ENCODE results near the gene SMYD3. TPM values are rescaled to one million over a fixed set of nuclear protein-coding genes. Genes with fewer than 3 reads are reported as not detected.

Gene SMYD3
- total and polyA plus RNA-seq, 9 of the 15 experiments (the other 6 are each of a cell fraction or from before 2014, with no cell fraction given), result 128 to 440 (median 197) TPM

GRCh38 chr1:246113555-246114095 lies 393.5 kb downstream of the SMYD3 start (continued):
- TF ChIP-seq GMEB1 (CRISPR knock-in tag; IDR thresholded peaks at IDR 0.05) (no peak), MCM2 (IDR thresholded peaks at IDR 0.05; ENCODE audit: low read depth) (no peak), CXXC5 (CRISPR knock-in tag; IDR thresholded peaks at IDR 0.05) (peak; percentile 51), RBM39 (optimal IDR thresholded peaks at IDR 0.05; ENCODE audit: low read depth, low read length) (no peak), STAT6 (CRISPR knock-in tag; IDR thresholded peaks at IDR 0.05) (no peak), ZKSCAN1 (IDR thresholded peaks at IDR 0.05; ENCODE audit: low read depth, low read length) (no peak), ZKSCAN8 (CRISPR knock-in tag; IDR thresholded peaks at IDR 0.05) (no peak; the same call in 1 of the 2 replicates), STAG1 (CRISPR knock-in tag; IDR thresholded peaks at IDR 0.05; ENCODE audit: borderline replicate concordance) (no peak), BHLHE40 (IDR thresholded peaks at IDR 0.05; ENCODE audit: low read length) (no peak), HNRNPLL (IDR thresholded peaks at IDR 0.05; ENCODE audit: low read depth, low read length, poor library complexity, severe bottlenecking) (no peak), ZBTB17 (CRISPR knock-in tag; IDR thresholded peaks at IDR 0.05) (peak; percentile 80; the same call in 1 of the 2 replicates), ZNF766 (CRISPR knock-in tag; conservative IDR thresholded peaks at IDR 0.05) (peak; percentile 71; the same call in 1 of the 2 replicates), BRD9 (IDR thresholded peaks at IDR 0.05; ENCODE audit: low read depth, partially characterized antibody) (peak; percentile 75), SLC30A9 (CRISPR knock-in tag; IDR thresholded peaks at IDR 0.05) (no peak), TCF7L2 (IDR thresholded peaks at IDR 0.05; ENCODE audit: low read depth, low read length) (no peak), SMC3 (conservative IDR thresholded peaks at IDR 0.05; ENCODE audit: insufficient read depth, low read depth, low read length) (no peak), NRF1 (conservative IDR thresholded peaks at IDR 0.05 in 1 of 2, IDR thresholded peaks at IDR 0.05 in 1 of 2) (no peak), THAP12 (CRISPR knock-in tag; IDR thresholded peaks at IDR 0.05) (no peak), CREB1 (IDR thresholded peaks at IDR 0.05) (no peak), CREB1 (CRISPR knock-in tag; IDR thresholded peaks at IDR 0.05) (no peak)

Data from K562 (cell line).